Lower leg skin (tissue), 4 donors: ENCODE data around the gene EPB41L2. TPM values are rescaled to one million over a fixed set of nuclear protein-coding genes. Genes with fewer than 3 reads are reported as not detected.
"Not testable (repeated sequence)": the region's sequence is repeated elsewhere in the genome, so short reads cannot be mapped to it uniquely, and the experiment has no call there.

Experiments
- DNase-seq, 2 donors: peaks; one replicate each; pipeline ENCODE4 v3.0.0-alpha.2; 2019; ENCODE audit warnings: low spot score in 2 of 2
- H3K4me3 ChIP-seq: fragments of 200-600 bp; sonication (generic); 2 replicates; pipeline ENCODE4 v1.5.1; 2017; ENCODE audit warnings: mild to moderate bottlenecking, low read depth; ENCODE audit not compliant: poor library complexity, severe bottlenecking
- CTCF ChIP-seq, 3 donors: fragments of 450-650 bp; IDR thresholded peaks; one replicate each; pipeline ENCODE4 v1.5.1; 2016; ENCODE audit warnings: antibody characterized with exemption in 3 of 3, mild to moderate bottlenecking in 3 of 3, moderate library complexity in 2 of 3
- POLR2A ChIP-seq, 2 donors: fragments of 450-650 bp; IDR thresholded peaks; one replicate each; pipeline ENCODE4 v1.6.1; 2016 to 2017; ENCODE audit warnings: antibody characterized with exemption in 2 of 2, mild to moderate bottlenecking in 1 of 2, moderate library complexity in 1 of 2
- WGBS, 2 donors: methylation state at CpG; one replicate each; pipeline ENCODE4 v1.1.5; 2018; 5-methylcytosine and 5-hydroxymethylcytosine counted together
- intact Hi-C: fragments of 100-400 bp; cut with DNase I; formaldehyde crosslinking; loops from one replicate; pipeline ENCODE4 v1.15.0; 2023; ENCODE audit warnings: low total_unique reads
- total RNA-seq, 4 donors: library from RNA; depleted of rRNA; stranded (reverse); fragments of >200 nt; gene quantifications; one replicate each; pipeline ENCODE4 v1.1.0, GENCODE V29; 2016

The EPB41L2 gene
- total RNA-seq, 4 donors from 2014 or later: 8.6 to 19.4 (median 13.8) TPM

GRCh38 chr6:130810307-130811030 lies 252.6 kb downstream of the EPB41L2 start:
- DNase-seq: no peak
- no peak overlapping the region for H3K4me3 ChIP-seq
- intact Hi-C loops: no loop called here
- 41 to 43% methylated on average over 9 of the region's 9 CpGs for WGBS, 2 donors
- TF ChIP-seq CTCF (IDR thresholded peaks at IDR 0.05): no peak
- no peak for TF ChIP-seq POLR2A (IDR thresholded peaks at IDR 0.05)

- H3K4me3 ChIP-seq: not testable (repeated sequence)
Measured at GRCh38 chr6:130801368-130801767, 261.7 kb downstream of the EPB41L2 start.

GRCh38 chr6:130797061-130797460 lies 266.0 kb downstream of the EPB41L2 start:
- no peak overlapping the region for H3K4me3 ChIP-seq
- TF ChIP-seq POLR2A (IDR thresholded peaks at IDR 0.05) (no peak), CTCF (IDR thresholded peaks at IDR 0.05) (no peak)
- WGBS, 2 donors: 93 to 96% methylated on average over 2 of the region's 2 CpGs
- intact Hi-C loops: no loop called here
- no peak for DNase-seq

More at GRCh38 chr6:130801368-130801767, 261.7 kb downstream of the EPB41L2 start:
- WGBS, 2 donors: 98% methylated on average over 37 of the region's 37 CpGs
- intact Hi-C loops, DNase-seq: not testable (repeated sequence)

GRCh38 chr6:130796313-130796905 lies 266.6 kb downstream of the EPB41L2 start:
- H3K4me3 ChIP-seq: no peak overlapping the region
- no peak for DNase-seq
- no peak for TF ChIP-seq CTCF (IDR thresholded peaks at IDR 0.05)
- no peak for TF ChIP-seq POLR2A (IDR thresholded peaks at IDR 0.05)
- intact Hi-C loops: no loop called here

GRCh38 chr6:130794738-130795137 lies 268.3 kb downstream of the EPB41L2 start:
- WGBS, 2 donors: 26 to 33% methylated on average over 3 of the region's 3 CpGs
- TF ChIP-seq CTCF (IDR thresholded peaks at IDR 0.05): no peak
- TF ChIP-seq POLR2A (IDR thresholded peaks at IDR 0.05): no peak
- no peak overlapping the region for H3K4me3 ChIP-seq
- DNase-seq: no peak
- intact Hi-C loops: no loop called here

- H3K4me3 ChIP-seq: no peak overlapping the region
- intact Hi-C loops: no loop called here
- no peak for DNase-seq
- WGBS, 2 donors: 97 to 100% methylated on average over 1 of the region's 1 CpG
- TF ChIP-seq POLR2A (IDR thresholded peaks at IDR 0.05) (no peak), CTCF (IDR thresholded peaks at IDR 0.05) (no peak)
Measured at GRCh38 chr6:130794010-130794697, 268.9 kb downstream of the EPB41L2 start.
